NK-92 (cell line): Measurements from ENCODE around the gene ABCD1.

Experiments
- DNase-seq: peaks from one replicate; lab custom pipeline; 2025; ENCODE audit not compliant: unreplicated experiment; lab: John Stamatoyannopoulos, UW

The ABCD1 gene

DNA sequence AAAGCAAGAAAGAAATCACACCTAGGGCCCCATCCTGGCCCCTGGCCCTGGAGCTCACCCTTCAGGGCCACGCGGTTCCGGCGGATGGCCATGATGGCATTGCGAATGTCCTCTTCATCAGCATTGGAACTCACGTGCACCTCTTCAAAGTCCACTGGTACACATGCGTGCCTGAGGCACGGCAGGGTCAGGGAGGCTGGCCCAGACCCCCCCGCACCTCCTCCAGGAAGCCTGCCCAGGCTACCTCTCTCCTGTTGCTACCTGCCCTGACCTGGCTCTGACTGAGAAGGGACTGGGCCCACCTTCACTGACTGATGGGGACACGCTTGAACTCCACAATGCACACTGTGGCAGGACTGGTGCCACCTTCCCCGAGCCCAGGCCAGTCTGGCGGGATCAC lies 65.0 kb downstream of the ABCD1 start:
- no peak for DNase-seq

DNA sequence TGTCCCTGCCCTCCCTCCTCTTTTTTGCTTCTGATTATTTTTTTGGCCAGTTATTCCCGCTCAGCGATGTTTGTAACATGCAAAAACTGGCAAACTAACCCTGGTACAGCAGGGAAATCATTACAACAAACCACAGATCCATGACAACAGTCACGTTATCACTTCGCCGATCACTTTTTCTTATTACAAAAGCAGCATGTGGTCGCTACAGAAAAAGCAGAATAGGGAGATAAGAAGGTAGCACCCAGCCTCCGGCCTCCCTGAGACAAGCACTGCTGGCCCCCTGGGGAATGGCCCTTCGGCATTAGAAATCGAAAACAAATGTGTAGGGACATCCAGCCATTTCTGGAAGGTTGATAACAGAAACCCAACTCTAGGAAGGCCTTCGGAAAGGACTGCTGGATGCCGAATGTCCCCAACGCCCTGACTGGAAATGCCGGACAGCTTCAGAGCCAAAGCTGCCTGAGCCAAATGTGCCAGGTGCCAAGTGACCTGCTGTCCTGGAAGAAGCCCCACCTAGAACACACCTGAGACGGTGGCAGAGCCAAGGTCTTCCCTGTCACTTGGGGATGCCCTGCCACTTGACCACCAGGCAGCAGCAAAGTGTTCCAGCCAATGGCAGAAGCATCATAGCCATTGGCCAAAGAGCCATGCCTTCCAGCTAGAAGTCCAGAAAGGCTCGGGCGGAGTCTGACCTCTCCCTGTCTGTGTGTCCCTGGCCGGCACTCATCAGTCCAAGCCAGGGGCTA lies 66.6 kb downstream of the ABCD1 start:
- DNase-seq, result no peak

DNA sequence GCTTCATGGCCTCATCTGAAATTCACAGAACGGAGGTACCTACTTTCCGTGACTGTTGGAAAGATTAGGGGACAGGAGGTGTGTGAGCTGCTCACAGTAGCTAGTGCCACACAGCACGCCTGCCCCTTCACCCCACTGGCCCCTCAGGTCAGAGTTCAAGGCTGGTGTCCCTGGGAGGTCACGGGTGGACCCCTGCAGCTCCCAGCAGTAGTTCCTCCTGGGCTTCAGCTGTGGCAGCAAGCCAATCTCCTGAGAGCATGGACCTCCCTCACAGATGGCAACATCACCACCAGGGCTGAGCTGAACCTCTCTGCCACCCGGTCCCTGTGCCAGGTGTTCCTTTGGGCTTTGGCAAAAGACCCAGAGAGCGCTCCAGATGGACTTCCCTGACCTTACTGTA lies 67.7 kb downstream of the ABCD1 start:
- DNase-seq, result no peak

DNA sequence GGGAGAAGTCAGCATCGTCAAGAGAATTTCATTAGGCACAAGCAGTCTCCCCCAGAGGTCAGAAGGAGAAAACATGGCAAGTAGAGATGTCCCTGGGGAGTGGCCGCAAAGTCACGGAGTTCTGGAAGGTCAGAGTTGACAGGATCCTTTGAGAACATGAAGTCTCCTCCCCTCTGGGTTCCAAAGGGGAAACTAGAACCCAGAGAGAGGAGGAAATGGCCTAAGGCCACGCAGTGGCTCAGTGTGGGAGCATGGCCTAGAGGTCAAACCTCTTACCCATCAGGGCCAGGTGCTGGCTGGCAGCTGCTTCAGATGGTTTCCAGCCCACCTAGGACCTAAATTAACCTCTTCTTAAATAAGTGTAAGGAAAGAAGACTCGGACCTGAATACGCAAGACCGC lies 68.6 kb downstream of the ABCD1 start:
- DNase-seq, result no peak
